Heart right ventricle (tissue), 16 donors: Measurements from ENCODE around the gene PTPN9. TPM values are rescaled to one million over a fixed set of nuclear protein-coding genes. Genes with fewer than 3 reads are reported as not detected.
A peak's percentile ranks its signal among the peaks of the same experiment; 100 is the strongest.
"Not testable (repeated sequence)": the region's sequence is repeated elsewhere in the genome, so short reads cannot be mapped to it uniquely, and the experiment has no call there.

Experiments used
- ATAC-seq, 8 donors: fragments of 200-7000 bp; cut with Tn5 transposase; one replicate each; pipeline ENCODE4 v1.9.1; 2020; ENCODE audit warnings: mild to moderate bottlenecking in 8 of 8, moderate library complexity in 8 of 8, moderate number of reproducible peaks in 1 of 8
- DNase-seq, 2 donors: peaks; one replicate each; pipeline ENCODE4 v3.0.0-alpha.2; 2020
- H3K27ac ChIP-seq, 10 donors: fragments of 200-600 bp; sonication (generic) in 2 of 10; one replicate each; pipeline versions ENCODE4 v1.5.0 to v1.8.0; 2020 to 2022; ENCODE audit warnings: mild to moderate bottlenecking in 3 of 10
- H3K27me3 ChIP-seq, 7 donors: fragments of 200-600 bp; one replicate each; pipeline ENCODE4 v1.8.0; 2021 to 2022; ENCODE audit warnings: mild to moderate bottlenecking in 2 of 7
- H3K36me3 ChIP-seq, 9 donors: fragments of 200-600 bp; sonication (generic) in 1 of 9; one replicate each; pipeline versions ENCODE4 v1.5.0 to v1.8.0; 2020 to 2022; ENCODE audit warnings: mild to moderate bottlenecking in 2 of 9
- H3K4me1 ChIP-seq, 9 donors: fragments of 200-600 bp; sonication (generic) in 1 of 9; one replicate each; pipeline versions ENCODE4 v1.5.0 to v1.8.0; 2020 to 2022; ENCODE audit warnings: mild to moderate bottlenecking in 4 of 9
- H3K4me3 ChIP-seq, 10 donors: fragments of 200-600 bp; sonication (generic) in 2 of 10; one replicate each; pipeline versions ENCODE4 v1.5.0 to v1.8.0; 2020 to 2022; ENCODE audit warnings: mild to moderate bottlenecking in 7 of 10, moderate library complexity in 2 of 10
- H3K9me3 ChIP-seq, 11 donors: fragments of 200-600 bp in 10 of 11; sonication (generic) in 2 of 11; one replicate each; pipeline versions ENCODE4 v1.5.0 to v1.8.0; 2013 to 2022; ENCODE audit warnings: mild to moderate bottlenecking in 2 of 11, control low read depth in 1 of 11, moderate library complexity in 1 of 11
- WGBS, 2 donors: extraction: QIAGEN DNeasy Blood & Tissue Kit; methylation state at CpG; one replicate each; pipeline ENCODE4 v1.1.7; 2013; ENCODE audit warnings: inconsistent platforms in 1 of 2; 5-methylcytosine and 5-hydroxymethylcytosine counted together
- intact Hi-C, 10 donors: fragments of 100-400 bp; cut with DNase I; formaldehyde crosslinking; loops; one replicate each; pipeline versions ENCODE4 v1.11.1 to v1.14.2; 2022
- polyA plus RNA-seq, 2 donors: library from polyadenylated mRNA; stranded (reverse); fragments of 200-250 nt; gene quantifications; one replicate each; pipeline ENCODE4 v1.2.3, GENCODE V29; 2013
- total RNA-seq, 10 donors: library from RNA; stranded (reverse); fragmentation: NEBNext Ultra II Directional in 3 of 10; extraction: Animal tissue kit (Norgen Biotek cat#: 25700) in 3 of 10; gene quantifications; one replicate each; pipeline versions ENCODE4 v1.2.1 to v1.2.4, GENCODE V29; 2021 to 2023
- TF ChIP-seq, protein P1 (sequence below), 9 donors: fragments of 200-600 bp; sonication (generic) in 2 of 9; IDR thresholded peaks; one replicate each; pipeline versions ENCODE4 v1.5.0 to v1.8.0; 2021 to 2022; ENCODE audit warnings: antibody characterized with exemption in 9 of 9, mild to moderate bottlenecking in 5 of 9, moderate library complexity in 1 of 9
- donor health status: Arrhythmogenic right ventricular cardiomyopathy.
- donor health status: ischemic (EF 13 %, LVEDD 7.1; RV severe dilation, severe dysfunction).
- donor health status: healthy with polysubstance abuse.
- donor health status: DM: no; HTN: yes; CAD: no.
- donor health status: DM: no; HTN: no; CAD: no.
- donor health status: ischemic (EF 25% LVEDD 6.9; RV normal size, moderate dysfunction).
- donor health status: ischemic (EF 25% LVEDD 5.7; RV mildly dilated, moderate dysfunction).
- donor health status: healthy.
- donor health status: DM: yes; HTN: yes; CAD: no.
- donor health status: Ischemic cardiomyopathy.
- donor health status: ischemic (EF 35%, LVEDD 5.7; RV mildly dilated, moderate dysfunction).
- donor health status: nonischemic (EF 11% LVEDD 7.7; RV severe dilation, severe dysfunction).
- donor health status: DM: yes; HTN: yes; CAD: no.
- donor health status: PGD.
- donor health status: ischemic (EF 29% LVEDD 5.4; RV normal size, mild dysfunction).
- donor health status: nonischemic (EF 23%, LVEDD 6.1; RV moderate dilation, normal function).

Gene PTPN9
- total and polyA plus RNA-seq, 12 donors: 2.0 to 11.0 (median 8.0) TPM

DNA sequence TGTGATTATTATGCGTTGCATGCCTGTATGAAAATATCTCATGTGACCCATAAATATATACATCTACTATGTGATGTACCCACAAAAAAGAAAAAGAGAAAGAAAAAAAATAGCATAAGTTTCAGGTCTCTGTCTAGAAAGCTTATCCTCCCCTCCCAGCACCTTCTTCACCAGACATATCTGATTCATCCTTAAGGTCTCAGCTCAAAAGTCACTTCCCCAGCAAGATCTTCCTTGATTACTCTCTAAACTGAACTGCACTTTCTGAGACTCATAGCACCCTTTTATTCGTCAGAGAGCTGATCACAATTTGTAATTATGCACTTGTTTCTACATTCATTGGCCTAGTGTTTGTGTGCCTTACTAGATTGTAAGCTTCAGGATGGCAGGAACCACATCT, 11.1 kb upstream of the PTPN9 start:
- ATAC-seq (no peak), DNase-seq (no peak)
- intact Hi-C loops: loop anchor here in 1 of 10 donors (10.0 kb wide), 1 partner anchor 1325 kb away; no protein-coding TSS in a partner anchor
- H3K9me3 ChIP-seq: no peaks in the 10 kb centered on the region
- peaks cover 0 to 62% (median 2%) of the 10 kb centered on the region in 9 donors for H3K36me3 ChIP-seq
- no peak overlapping the region for H3K27ac ChIP-seq
- H3K4me1 ChIP-seq: no peaks in the 10 kb centered on the region
- H3K4me3 ChIP-seq: no peak overlapping the region
- H3K27me3 ChIP-seq: no peaks in the 10 kb centered on the region
- TF ChIP-seq, protein P1, sequence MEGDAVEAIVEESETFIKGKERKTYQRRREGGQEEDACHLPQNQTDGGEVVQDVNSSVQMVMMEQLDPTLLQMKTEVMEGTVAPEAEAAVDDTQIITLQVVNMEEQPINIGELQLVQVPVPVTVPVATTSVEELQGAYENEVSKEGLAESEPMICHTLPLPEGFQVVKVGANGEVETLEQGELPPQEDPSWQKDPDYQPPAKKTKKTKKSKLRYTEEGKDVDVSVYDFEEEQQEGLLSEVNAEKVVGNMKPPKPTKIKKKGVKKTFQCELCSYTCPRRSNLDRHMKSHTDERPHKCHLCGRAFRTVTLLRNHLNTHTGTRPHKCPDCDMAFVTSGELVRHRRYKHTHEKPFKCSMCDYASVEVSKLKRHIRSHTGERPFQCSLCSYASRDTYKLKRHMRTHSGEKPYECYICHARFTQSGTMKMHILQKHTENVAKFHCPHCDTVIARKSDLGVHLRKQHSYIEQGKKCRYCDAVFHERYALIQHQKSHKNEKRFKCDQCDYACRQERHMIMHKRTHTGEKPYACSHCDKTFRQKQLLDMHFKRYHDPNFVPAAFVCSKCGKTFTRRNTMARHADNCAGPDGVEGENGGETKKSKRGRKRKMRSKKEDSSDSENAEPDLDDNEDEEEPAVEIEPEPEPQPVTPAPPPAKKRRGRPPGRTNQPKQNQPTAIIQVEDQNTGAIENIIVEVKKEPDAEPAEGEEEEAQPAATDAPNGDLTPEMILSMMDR (IDR thresholded peaks at IDR 0.05): no peak
- 96% methylated on average over 2 of the region's 2 CpGs for WGBS, 2 donors

DNA sequence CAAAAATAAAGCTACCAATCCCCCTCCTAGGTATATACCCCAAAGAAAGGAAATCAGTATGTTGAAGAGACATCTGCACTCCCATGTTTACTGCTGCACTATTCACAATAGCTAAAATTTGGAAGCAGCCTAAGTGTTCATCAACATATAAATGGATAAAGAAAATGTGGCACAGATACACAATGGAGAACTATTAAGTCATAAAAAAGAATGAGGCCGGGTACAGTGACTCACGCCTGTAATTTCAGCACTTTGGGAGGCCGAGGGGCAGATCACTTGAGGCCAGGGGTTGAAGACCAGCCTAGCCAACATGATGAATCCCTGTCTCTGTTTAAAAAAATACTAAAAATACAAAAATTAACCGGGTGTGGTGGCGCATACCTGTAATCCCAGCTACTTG, 10.0 kb upstream of the PTPN9 start:
- H3K9me3 ChIP-seq: no peaks in the 10 kb centered on the region
- intact Hi-C loops: no loop called here
- H3K27me3 ChIP-seq: no peaks in the 10 kb centered on the region
- DNase-seq (no peak), ATAC-seq (no peak)
- no peak overlapping the region for H3K27ac ChIP-seq
- H3K4me3 ChIP-seq: no peak overlapping the region
- TF ChIP-seq, protein P1 (IDR thresholded peaks at IDR 0.05): no peak
- 96 to 99% methylated on average over 5 of the region's 5 CpGs for WGBS, 2 donors
- H3K4me1 ChIP-seq: peaks cover 0 to 7% (median 0%) of the 10 kb centered on the region in 9 donors
- H3K36me3 ChIP-seq: peaks cover 0 to 50% (median 0%) of the 10 kb centered on the region in 9 donors

DNA sequence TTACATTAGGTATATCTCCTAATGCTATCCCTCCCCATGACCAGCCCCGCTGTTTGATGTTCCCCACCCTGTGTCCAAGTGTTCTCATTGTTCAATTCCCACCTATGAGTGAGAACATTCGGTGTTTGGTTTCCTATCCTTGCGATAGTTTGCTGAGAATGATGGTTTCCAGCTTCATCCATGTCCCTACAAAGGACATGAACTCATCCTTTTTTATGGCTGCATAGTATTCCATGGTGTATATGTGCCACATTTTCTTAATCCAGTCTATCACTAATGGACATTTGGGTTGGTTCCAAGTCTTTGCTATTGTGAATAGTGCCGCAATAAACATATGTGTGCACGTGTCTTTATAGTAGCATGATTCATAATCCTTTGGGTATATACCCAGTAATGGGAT, 7.3 kb upstream of the PTPN9 start:
- ATAC-seq, H3K9me3 ChIP-seq, H3K27ac ChIP-seq, H3K4me3 ChIP-seq, intact Hi-C loops, DNase-seq, H3K27me3 ChIP-seq: not testable (repeated sequence)
- H3K36me3 ChIP-seq: peaks cover 0 to 33% (median 0%) of the 10 kb centered on the region in 9 donors
- H3K4me1 ChIP-seq: peaks cover 0 to 10% (median 0%) of the 10 kb centered on the region in 9 donors
- WGBS, 2 donors: 96 to 97% methylated on average over 5 of the region's 5 CpGs

DNA sequence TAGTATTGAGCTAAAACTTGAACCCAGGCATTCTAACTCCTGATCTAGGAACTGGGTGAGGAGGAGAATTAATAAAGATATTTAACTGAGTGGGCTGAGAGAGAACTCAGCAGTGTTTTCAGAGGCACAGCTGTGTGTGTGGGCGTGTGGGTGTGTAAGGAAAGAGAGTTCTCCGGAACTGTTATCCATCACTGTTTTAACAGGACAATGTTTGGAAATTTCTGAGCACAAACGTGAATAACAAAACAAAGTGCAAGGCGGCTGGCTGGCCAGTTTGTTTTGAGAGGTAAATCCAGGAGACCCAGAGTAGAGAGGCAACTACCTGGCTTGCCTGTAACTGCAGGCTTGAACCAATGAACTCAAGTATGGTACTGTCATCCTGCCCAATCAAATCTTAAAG, 5.0 kb upstream of the PTPN9 start:
- intact Hi-C loops: no loop called here
- Histone ChIP-seq H3K27ac (peak overlapping the region in 6 of 10 donors; percentile 6 to 31 (median 22)), H3K27me3 (no peaks in the 10 kb centered on the region), H3K4me3 (no peak overlapping the region), H3K36me3 (peaks cover 0 to 15% (median 0%) of the 10 kb centered on the region in 9 donors), H3K4me1 (peaks cover 0 to 18% (median 7%) of the 10 kb centered on the region in 9 donors), H3K9me3 (no peaks in the 10 kb centered on the region)
- 49 to 54% methylated on average over 4 of the region's 4 CpGs for WGBS, 2 donors
- TF ChIP-seq, protein P1 (IDR thresholded peaks at IDR 0.05): no peak
- DNase-seq (no peak), ATAC-seq (peak in 4 of 8 donors; percentile 23 to 43 (median 36))

DNA sequence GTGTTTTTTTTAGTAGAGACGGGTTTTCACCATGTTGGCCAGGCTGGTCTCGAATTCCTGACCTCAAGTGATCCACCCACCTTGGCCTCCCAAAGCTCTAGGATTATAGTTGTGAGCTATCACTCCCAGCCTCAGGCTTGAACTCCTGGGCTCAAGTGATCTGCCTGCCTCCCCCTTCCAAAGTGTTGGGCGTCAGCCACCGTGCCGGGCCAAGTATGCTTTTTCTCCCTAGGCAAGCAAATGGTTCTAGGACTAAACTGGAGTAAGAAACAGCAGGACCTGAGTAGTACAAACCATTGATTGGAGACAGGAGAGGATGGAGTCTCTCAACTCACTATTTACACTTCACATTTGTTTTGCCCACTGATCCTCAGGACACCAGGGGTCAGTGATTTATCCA, 4.6 kb upstream of the PTPN9 start:
- no peak overlapping the region for H3K4me3 ChIP-seq
- no peaks in the 10 kb centered on the region for H3K27me3 ChIP-seq
- TF ChIP-seq, protein P1 (IDR thresholded peaks at IDR 0.05): no peak
- H3K4me1 ChIP-seq: peaks cover 0 to 18% (median 7%) of the 10 kb centered on the region in 9 donors
- no peaks in the 10 kb centered on the region for H3K9me3 ChIP-seq
- peaks cover 0 to 15% (median 0%) of the 10 kb centered on the region in 9 donors for H3K36me3 ChIP-seq
- peak overlapping the region in 4 of 10 donors; percentile 9 to 31 (median 22) for H3K27ac ChIP-seq
- intact Hi-C loops: no loop called here
- no peak for DNase-seq
- no peak for ATAC-seq
- 69 to 77% methylated on average over 5 of the region's 5 CpGs for WGBS, 2 donors

DNA sequence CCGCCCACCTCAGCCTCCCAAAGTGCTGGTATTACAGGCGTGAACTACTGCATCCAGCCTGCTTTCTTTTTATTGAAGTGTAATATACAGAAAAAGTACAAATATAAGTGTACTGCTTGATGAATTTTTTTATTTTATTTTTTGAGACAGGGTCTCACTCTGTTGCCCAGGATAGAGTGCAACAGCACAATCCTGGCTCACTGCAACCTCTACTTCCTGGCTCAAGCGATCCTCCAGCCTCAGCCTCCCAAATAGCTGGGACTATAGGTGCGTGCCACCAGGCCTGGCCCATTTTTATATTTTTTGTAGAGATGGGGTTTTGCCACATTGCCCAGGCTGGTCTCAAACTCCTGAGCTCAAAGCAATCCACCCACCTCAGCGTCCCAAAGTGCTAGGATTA, 3.8 kb upstream of the PTPN9 start:
- H3K27ac ChIP-seq, H3K27me3 ChIP-seq, H3K9me3 ChIP-seq, DNase-seq, H3K4me3 ChIP-seq, ATAC-seq, intact Hi-C loops: not testable (repeated sequence)
- peaks cover 0 to 10% (median 0%) of the 10 kb centered on the region in 9 donors for H3K36me3 ChIP-seq
- peaks cover 1 to 18% (median 7%) of the 10 kb centered on the region in 9 donors for H3K4me1 ChIP-seq
- 95 to 96% methylated on average over 5 of the region's 5 CpGs for WGBS, 2 donors
